ENCODE data around the gene BRSK1.

Gene BRSK1

DNA sequence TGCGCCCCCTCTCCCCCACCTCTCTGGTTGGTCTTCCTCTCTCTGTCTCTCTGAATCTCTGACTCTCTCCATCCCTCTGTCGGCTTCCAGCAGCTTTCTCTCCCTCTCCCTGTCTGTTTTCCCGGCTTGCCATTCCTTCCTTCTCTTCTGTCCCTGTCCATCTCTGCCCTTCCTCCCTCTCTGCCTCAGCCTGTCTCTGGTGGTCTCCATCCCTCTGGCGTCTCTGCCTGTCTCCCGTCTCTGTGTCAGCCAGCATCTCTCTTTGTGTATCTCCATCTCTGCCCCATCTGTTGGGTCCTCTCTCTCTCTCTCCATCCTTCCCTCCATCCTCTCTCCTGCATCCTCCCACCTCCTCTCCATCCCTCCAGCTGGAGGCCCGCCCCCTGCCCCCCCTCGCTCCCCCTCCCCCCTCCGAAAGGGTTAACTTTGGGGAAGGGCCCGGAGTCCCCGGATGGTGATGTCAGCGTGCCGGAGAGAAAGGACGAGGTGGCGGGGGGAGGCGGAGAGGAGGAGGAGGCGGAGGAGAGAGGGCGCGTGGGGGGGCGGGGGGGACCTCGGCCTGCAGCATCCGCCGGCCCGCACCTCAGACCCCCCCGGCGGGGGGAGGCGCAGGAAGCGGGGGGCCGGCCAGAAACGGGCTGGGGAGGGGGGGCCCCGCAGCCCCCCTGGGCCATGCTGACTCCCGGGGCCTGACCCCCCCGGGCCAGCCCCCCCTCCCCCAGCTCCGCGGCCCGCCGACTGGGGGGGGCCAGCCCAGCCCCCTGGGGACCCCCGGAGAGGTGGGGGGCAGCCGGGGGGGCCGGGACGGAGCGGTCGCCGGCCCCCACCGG is at the start of gene BRSK1:
Gene BRSK1 (plus strand): TSS at position 450 of the 830 bp plus-strand sequence. CDS start 446 bp downstream, outside the sequence.
- H3K9me3 Mint-ChIP-seq, result no peaks in the 10 kb centered on the region
- peaks cover 21% of the 10 kb centered on the region for H3K27me3 Mint-ChIP-seq
- no peak within 1 kb of the TSS for H3K4me3 Mint-ChIP-seq
- no peak within 1 kb of the TSS for H3K27ac Mint-ChIP-seq
- CTCF ChIA-PET, result interaction anchor here (0.8 kb wide), 1 partner anchor 18 kb away, joined by 3 read pairs; no protein-coding TSS in a partner anchor
- peaks cover 33% of the 10 kb centered on the region for H3K4me1 Mint-ChIP-seq
- H3K36me3 Mint-ChIP-seq, result peaks cover 3% of the 10 kb centered on the region
- DNase-seq, result peak; percentile 65

DNA sequence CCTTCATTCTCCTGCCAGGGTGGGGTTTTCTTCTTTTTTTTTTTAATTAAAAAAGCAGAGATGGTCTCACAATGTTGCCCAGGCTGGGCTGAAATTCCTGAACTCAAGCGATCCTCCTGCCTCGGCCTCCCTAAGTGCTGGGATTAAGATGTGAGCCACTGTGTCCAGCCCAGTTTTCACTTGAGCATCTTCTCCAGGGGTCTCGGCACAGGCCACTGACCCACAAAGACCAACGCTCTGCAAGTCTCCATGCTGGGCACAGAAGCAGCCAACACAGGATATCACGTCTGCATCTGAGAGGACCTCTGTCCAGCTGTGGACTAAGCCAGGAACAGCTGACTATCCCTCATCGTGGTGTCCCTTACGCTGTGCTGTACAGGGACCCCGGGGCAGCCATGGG is 45.8 kb upstream of the BRSK1 start:
- CTCF ChIA-PET, result no interaction called here
- Mint-ChIP-seq H3K36me3 (peaks cover 62% of the 10 kb centered on the region), H3K27me3 (no peaks in the 10 kb centered on the region), H3K4me1 (no peaks in the 10 kb centered on the region), H3K4me3 (no peak overlapping the region), H3K27ac (no peak overlapping the region), H3K9me3 (no peaks in the 10 kb centered on the region)
- no peak for DNase-seq

DNA sequence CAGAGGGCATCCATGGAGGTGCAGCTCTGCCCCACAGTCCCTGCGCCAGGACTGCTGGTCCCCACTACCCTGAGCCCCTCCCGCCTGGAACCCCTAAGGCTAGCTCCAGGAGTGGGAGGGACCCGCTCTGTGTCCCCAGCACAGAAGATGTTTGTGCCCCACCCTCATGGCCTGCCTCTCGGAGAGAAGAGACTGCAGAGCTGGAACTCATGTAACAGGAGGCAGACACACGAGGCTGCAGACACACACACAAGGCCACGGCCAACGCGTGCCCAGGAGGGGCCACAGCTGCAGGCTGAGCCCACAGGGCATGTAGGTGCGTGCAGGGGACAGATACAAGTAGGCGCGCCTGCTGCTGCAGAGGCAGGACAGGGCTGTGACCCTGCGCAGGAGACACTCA is 44.8 kb upstream of the BRSK1 start:
- Mint-ChIP-seq H3K27me3 (no peaks in the 10 kb centered on the region), H3K4me1 (no peaks in the 10 kb centered on the region), H3K27ac (no peak overlapping the region), H3K36me3 (peaks cover 61% of the 10 kb centered on the region), H3K4me3 (no peak overlapping the region), H3K9me3 (no peaks in the 10 kb centered on the region)
- CTCF ChIA-PET, result no interaction called here
- no peak for DNase-seq

DNA sequence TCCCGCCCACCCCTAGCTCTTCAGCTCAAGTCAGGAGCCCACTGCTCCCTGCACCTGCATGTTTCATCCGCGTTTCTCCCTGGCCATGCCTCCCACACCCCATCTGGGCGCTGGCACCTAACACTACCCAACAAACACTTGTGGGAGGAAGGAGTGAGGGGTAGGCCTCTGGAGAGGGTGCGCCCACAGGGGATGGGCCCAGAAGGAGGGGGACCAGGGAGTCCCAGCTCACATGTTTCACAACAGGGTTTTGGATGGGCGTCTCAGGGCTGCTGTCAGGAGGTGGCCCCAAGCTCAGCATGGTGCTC is 43.1 kb upstream of the BRSK1 start:
- no peak for DNase-seq
- CTCF ChIA-PET, result no interaction called here
- Mint-ChIP-seq H3K27me3 (no peaks in the 10 kb centered on the region), H3K4me3 (no peak overlapping the region), H3K9me3 (no peaks in the 10 kb centered on the region), H3K27ac (no peak overlapping the region), H3K36me3 (peaks cover 54% of the 10 kb centered on the region), H3K4me1 (no peaks in the 10 kb centered on the region)

- H3K9me3 Mint-ChIP-seq, result no peaks in the 10 kb centered on the region
- no peak for DNase-seq
- no peak overlapping the region for H3K27ac Mint-ChIP-seq
- H3K36me3 Mint-ChIP-seq, result peaks cover 50% of the 10 kb centered on the region
- H3K27me3 Mint-ChIP-seq, result no peaks in the 10 kb centered on the region
- no peak overlapping the region for H3K4me3 Mint-ChIP-seq
- CTCF ChIA-PET, result no interaction called here
- H3K4me1 Mint-ChIP-seq, result no peaks in the 10 kb centered on the region
These were observed 42.5 kb upstream of the BRSK1 start for GRCh38 chr19:55241143-55241934.

DNA sequence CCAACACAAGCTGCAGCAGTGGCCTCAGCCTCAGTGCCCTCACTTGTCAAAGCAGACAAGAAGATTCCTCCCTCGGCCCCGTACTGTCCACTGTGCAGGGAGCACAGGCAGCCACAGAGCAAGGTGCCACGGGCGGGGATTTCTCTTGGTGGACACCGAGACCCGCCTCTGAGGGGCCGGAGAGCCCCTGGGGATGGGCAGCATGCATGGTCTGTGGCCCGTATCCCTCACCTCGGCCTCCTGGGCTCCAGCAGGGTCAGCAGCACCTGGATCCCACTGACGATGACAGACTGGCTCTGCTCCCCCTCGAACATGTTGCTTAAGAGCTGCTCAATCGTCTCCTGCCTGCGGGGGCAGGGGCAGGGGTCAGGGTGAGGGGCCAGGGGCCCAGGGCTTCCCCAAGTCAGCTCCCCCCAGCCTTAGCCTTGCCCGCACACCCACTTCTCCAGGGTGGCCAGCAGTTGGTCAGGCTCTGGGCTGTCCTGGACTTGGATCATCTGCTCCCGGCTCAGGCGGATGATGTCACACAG is 41.8 kb upstream of the BRSK1 start:
- Mint-ChIP-seq H3K4me1 (no peaks in the 10 kb centered on the region), H3K27me3 (no peaks in the 10 kb centered on the region), H3K36me3 (peaks cover 44% of the 10 kb centered on the region), H3K27ac (no peak overlapping the region), H3K9me3 (no peaks in the 10 kb centered on the region), H3K4me3 (no peak overlapping the region)
- no peak for DNase-seq
- CTCF ChIA-PET, result interaction anchor here (1.1 kb wide), 1 partner anchor 12 kb away, joined by 3 read pairs; no protein-coding TSS in a partner anchor

DNA sequence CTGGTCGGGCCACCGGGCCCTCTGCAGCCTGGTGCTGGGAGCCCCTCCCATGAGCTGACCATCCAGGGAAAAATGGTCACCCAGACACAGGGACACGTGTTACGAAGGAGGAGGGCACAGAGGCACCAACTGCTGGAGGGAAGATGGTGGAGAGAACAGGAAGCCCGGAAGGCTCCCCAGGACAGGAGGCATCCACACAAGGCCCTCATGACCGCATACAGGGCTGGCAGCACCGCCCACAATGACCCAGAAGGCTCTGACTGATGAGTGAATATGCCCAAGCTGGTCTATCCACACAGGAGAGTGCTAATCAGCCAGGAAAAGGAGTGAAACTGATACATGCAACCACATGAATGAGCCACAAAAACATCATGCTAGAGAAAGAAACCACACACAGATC is 41.3 kb upstream of the BRSK1 start:
- H3K9me3 Mint-ChIP-seq, result no peaks in the 10 kb centered on the region
- no peaks in the 10 kb centered on the region for H3K27me3 Mint-ChIP-seq
- H3K36me3 Mint-ChIP-seq, result peaks cover 38% of the 10 kb centered on the region
- CTCF ChIA-PET, result interaction anchor here (1.1 kb wide), 1 partner anchor 12 kb away, joined by 3 read pairs; no protein-coding TSS in a partner anchor
- H3K4me3 Mint-ChIP-seq, result no peak overlapping the region
- DNase-seq, result no peak
- H3K27ac Mint-ChIP-seq, result no peak overlapping the region
- no peaks in the 10 kb centered on the region for H3K4me1 Mint-ChIP-seq

DNA sequence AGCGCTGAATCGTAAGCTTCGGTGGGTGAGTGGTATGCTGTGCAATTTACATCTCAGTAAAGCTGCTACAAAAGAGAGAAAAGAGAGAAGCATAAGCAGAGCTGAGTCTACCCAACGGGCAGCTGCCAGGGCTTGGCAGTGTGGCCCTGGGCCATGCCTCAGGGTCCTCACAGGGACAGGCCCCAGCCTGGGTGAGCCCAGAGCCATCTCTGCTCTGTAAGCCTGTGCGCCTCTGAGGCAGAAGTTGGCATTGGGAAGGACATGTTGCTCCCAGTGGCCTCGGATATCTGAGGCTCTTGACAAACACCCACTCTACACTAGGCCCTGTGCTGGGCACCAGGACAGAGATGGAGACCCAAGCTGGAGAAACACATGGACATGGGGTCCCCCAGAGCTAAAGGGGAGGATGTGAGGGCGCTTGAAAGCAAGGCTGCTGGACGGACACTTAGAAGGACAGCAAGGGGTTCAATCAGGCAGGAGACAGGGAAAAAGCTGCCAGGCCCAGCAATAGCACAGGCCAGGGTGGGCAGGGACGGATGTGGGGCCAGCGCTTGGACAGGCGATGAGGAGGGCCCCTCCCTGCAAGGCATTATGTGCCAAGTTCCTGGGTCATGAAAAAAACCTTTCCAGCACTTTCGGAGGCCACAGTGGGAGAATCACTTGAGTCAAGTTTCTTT is 39.7 kb upstream of the BRSK1 start:
- Mint-ChIP-seq H3K4me1 (peaks cover 11% of the 10 kb centered on the region), H3K36me3 (peaks cover 33% of the 10 kb centered on the region), H3K27me3 (no peaks in the 10 kb centered on the region), H3K9me3 (no peaks in the 10 kb centered on the region), H3K4me3 (no peak overlapping the region), H3K27ac (no peak overlapping the region)
- no peak for DNase-seq
- CTCF ChIA-PET, result interaction anchor here (0.9 kb wide), 1 partner anchor 12 kb away, joined by 4 read pairs; no protein-coding TSS in a partner anchor

- Mint-ChIP-seq H3K27ac (no peak overlapping the region), H3K36me3 (peaks cover 32% of the 10 kb centered on the region), H3K4me3 (no peak overlapping the region), H3K9me3 (no peaks in the 10 kb centered on the region), H3K4me1 (peaks cover 13% of the 10 kb centered on the region), H3K27me3 (no peaks in the 10 kb centered on the region)
- DNase-seq, result no peak
- CTCF ChIA-PET, result no interaction called here
These were observed 38.4 kb upstream of the BRSK1 start for GRCh38 chr19:55245236-55245904.

DNA sequence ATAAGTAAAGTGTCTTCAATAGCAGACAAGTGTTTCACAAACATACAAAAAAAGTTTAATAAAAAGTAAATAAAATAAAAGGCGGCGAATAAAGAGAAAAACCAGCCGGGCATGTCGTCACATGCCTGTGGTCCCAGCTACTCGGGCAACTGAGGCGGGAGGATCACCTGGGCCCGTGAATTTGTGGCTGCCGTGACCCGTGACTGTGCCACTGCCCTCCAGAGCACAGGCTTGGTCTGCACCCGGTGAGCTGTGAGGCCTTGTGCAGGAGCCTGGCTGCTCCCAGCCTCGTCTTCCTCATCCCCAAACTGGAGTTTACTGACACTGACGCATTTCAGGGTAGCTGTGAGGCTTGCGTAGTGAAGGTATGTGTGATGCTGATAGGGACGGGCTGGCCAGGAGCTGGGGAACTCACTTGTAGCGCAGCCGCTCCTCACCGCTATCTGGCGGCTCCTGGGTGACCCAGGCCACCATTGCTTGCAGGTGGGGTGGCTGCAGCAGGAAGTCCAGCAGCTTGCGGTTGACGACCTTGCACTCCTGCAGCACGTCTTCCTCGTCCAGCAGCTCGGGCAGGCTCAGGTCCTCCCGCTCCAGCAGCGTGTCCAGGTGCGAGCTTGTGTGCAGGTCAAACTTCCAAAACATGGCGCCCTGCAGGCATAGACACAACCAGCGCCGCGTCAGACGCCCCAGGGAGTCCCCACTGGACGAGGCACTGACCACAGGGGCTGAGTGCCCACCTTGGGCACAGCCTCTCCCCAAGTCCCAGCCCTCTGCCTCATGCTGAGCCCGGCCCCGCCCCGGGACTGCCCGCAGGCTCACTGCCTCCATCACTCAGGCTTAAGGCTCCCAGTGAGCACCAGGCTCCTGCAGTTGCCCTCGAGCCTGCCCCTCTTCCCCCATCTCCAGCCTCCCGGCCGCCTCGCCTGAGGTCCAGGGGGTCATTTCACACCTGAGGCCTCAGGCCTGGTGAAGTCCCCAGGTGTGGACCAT is 37.0 kb upstream of the BRSK1 start:
- DNase-seq, result no peak
- CTCF ChIA-PET, result no interaction called here

GRCh38 chr19:55247621-55248099 is 36.1 kb upstream of the BRSK1 start:
- Mint-ChIP-seq H3K4me3 (no peak overlapping the region), H3K27me3 (no peaks in the 10 kb centered on the region), H3K4me1 (peaks cover 36% of the 10 kb centered on the region), H3K36me3 (peaks cover 31% of the 10 kb centered on the region), H3K9me3 (no peaks in the 10 kb centered on the region), H3K27ac (peak overlapping the region; percentile 14)
- CTCF ChIA-PET, result interaction anchor here (1.0 kb wide), 1 partner anchor 43 kb away, joined by 3 read pairs; no protein-coding TSS in a partner anchor
- no peak for DNase-seq

More for the DNA sequence above, 37.0 kb upstream of the BRSK1 start:
- no peaks in the 10 kb centered on the region for H3K27me3 Mint-ChIP-seq
- H3K36me3 Mint-ChIP-seq, result peaks cover 30% of the 10 kb centered on the region
- H3K4me1 Mint-ChIP-seq, result peaks cover 27% of the 10 kb centered on the region
- H3K27ac Mint-ChIP-seq, result no peak overlapping the region
- H3K9me3 Mint-ChIP-seq, result no peaks in the 10 kb centered on the region
- no peak overlapping the region for H3K4me3 Mint-ChIP-seq

DNA sequence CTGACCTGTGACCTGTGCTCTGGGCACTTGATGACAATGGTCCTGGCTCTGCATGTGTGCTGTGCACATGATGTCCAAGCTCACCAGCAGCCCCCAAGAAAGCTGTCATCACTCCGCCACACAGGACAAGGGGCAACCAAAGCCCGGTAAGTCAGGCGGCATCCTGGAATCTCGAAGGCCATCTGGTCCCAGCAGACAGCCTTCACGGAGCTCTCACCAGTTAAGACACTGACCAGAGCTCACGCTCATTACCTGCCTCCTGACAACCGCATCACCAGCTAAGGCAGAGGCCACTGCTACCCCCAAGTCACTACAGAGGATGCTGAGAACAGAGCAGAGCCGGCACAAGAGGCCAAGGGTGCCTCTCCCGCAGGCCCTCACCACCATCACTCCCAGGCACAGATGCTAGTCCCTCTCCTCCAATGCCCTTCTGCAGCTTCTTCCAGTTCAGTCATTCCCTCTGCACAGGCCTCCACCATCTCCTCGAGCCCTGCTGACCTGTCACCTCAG is 35.6 kb upstream of the BRSK1 start:
- Mint-ChIP-seq H3K9me3 (no peaks in the 10 kb centered on the region), H3K36me3 (peaks cover 28% of the 10 kb centered on the region), H3K27me3 (no peaks in the 10 kb centered on the region), H3K4me1 (peaks cover 42% of the 10 kb centered on the region), H3K4me3 (no peak overlapping the region), H3K27ac (peak overlapping the region; percentile 42)
- CTCF ChIA-PET, result interaction anchor here (1.0 kb wide), 1 partner anchor 42 kb away, joined by 3 read pairs; no protein-coding TSS in a partner anchor
- DNase-seq, result no peak

Data from activated naive CD4-positive, alpha-beta T cell treated with anti-CD3 and anti-CD28 coated beads, Interleukin-2, amount 10 ng/mL, durations not matched to agents 7 days and 5 days (primary cell).